Lung microvascular endothelial cell (primary cell): Measurements from ENCODE around the gene CADM3. TPM values are rescaled to one million over a fixed set of nuclear protein-coding genes. Genes with fewer than 3 reads are reported as not detected.
A peak's percentile ranks its signal among the peaks of the same experiment; 100 is the strongest.

Experiments used
- DNase-seq, 2 donors: peaks; one replicate each; pipeline versions ENCODE4 v3.0.0 to v3.0.0-alpha.2; 2010; ENCODE audit warnings: low read depth in 2 of 2
- total RNA-seq: library from RNA; depleted of rRNA; stranded (reverse); fragments of >200 nt; gene quantifications from 2 replicates; pipeline ENCODE4 v1.2.1, GENCODE V29; 2014

CADM3 gene
- total RNA-seq, 1 donor from 2014 or later, result 0.40 TPM

DNA sequence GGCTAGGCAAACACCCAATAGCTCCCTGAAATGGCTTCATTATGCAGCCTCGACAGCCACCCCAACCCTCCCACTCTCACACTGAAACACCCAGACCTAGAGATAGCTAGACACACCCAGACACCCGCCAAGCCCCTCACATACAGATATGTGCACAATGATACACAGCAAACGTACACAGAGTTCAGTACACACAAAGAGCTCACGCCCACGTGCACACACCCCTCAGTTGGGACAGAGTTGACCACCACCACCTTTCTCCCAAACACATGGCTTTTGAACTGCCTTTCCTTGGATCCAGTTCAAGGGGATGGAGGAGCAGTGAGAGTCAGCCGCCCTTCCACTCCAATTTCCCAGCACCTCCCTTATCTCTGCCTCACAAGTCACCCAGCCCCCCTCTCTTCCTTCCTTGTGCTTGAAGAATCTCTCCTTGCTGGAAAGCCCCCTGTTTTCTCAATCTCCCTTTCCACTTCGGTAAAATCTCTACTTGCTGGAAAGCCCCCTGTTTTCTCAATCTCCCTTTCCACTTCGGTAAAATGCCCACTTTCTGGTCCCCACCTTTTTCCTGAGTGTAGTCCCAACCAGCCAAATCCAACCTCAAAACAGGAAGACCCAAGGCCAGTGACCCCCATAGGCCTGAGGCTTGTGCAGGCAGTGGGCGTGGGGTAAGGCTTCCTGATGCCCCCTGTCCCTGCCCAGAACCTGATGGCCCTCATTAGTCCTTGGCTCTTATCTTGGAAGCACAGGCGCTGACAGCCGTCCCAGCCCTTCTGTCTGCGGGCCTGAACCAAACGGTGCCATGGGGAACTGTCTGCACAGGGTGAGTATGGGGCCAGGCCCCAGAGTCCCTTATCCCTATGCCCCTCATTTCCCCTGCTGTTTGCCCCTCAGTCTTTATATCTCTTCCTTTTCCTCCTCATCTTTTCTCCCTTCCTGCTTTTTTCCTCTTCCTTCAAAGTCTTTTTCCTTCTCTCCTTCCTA lies 33.0 kb downstream of the CADM3 start, which contains the start of gene ACKR1:
ACKR1 (plus strand) TSS at position 715 of the 981 bp plus-strand sequence; CDS start at position 800, 85 bp downstream.
- no peak for DNase-seq

DNA sequence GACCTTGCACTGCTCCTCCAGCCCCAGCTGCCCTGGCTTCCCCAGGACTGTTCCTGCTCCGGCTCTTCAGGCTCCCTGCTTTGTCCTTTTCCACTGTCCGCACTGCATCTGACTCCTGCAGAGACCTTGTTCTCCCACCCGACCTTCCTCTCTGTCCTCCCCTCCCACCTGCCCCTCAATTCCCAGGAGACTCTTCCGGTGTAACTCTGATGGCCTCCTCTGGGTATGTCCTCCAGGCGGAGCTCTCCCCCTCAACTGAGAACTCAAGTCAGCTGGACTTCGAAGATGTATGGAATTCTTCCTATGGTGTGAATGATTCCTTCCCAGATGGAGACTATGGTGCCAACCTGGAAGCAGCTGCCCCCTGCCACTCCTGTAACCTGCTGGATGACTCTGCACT lies 33.8 kb downstream of the CADM3 start:
- no peak for DNase-seq

DNA sequence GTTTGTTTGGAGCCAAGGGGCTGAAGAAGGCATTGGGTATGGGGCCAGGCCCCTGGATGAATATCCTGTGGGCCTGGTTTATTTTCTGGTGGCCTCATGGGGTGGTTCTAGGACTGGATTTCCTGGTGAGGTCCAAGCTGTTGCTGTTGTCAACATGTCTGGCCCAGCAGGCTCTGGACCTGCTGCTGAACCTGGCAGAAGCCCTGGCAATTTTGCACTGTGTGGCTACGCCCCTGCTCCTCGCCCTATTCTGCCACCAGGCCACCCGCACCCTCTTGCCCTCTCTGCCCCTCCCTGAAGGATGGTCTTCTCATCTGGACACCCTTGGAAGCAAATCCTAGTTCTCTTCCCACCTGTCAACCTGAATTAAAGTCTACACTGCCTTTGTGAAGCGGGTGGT lies 34.7 kb downstream of the CADM3 start:
- DNase-seq, result no peak

DNA sequence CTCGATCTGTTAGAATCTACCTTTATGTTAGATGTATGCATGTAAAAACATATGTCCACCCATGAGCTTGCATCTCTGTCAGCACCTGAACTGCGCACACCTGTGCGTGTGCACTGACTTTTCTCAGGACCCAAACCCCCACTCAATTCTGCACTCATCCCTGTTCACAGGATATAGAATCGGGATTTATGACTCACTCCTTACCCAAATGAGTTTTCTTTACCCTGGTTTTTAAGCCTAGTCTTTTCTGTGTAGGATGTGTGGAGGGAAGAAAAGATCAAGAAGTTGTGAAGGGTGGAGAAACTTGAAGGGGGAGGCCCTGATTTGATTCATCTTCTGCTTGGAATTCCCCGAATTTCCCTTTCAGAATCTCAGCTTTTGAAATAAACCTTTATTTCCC lies 35.7 kb downstream of the CADM3 start:
- DNase-seq, result no peak

DNA sequence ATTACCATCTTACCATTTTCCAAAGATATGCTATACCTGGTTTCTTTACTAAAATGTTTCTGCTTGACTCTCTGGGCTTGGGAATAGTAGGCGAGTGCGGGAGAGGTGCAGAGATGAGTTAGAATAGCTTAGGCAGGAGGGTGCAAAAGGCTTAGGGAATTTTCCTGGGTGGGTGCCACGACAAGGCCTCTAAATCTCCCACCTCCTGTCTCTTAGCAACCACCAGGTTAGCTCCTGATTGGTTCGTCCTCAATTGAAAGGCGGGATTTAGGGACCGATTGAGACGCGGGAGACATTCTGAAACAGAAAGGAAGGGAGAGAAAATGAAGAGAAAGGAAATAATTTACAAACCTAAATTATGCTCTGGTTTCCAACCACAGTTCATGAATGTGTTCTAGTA lies 36.4 kb downstream of the CADM3 start:
- no peak for DNase-seq

DNA sequence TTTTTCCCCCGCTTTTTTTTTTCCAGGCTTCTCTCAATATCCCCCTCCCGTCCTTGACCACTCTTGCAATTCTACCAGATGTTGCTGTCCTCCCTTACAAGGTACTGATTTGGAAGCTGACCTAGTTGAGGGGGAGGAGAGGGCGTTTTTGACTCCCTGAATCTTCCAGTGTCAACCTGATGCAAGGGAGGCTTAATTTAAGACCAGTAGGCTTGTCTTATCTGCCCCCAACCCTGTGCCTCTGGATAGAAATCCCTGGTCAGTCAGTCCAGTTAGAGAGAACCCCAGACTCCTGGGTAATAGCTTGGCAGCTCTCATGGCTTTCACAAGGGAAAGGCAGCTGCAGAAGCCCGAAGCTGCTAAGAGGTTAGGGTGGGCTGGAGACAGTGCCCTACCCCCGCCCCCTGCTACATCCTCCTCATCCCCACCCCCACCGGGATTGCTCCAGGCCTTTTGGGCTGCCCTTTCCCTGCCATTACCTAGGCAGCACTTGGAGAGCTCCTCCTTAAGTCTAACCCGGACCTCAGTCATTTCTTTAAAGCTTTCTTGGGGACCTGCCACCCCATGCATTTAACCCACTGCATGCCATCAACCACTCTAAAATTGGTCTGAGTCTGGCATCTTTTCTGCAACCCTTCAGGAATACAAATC lies 36.9 kb downstream of the CADM3 start:
- no peak for DNase-seq

DNA sequence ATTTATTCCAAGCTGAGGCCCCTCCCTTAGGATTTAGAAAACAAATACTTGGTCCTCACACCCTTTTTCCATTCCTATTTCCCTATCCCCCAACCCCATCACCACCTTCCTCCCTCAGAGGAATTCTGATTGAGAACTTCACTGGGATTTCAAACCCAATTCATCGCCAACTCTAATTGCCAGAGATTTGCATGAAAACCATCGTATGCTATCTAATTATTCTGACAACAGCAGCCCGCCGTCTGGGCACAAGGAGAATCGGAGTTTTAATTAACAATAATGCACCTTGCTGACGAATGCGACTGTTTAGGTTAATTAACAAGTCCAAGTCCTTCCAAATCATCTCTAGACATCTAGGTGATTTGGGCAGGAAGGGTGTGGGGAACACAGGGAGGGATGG lies 37.6 kb downstream of the CADM3 start:
- no peak for DNase-seq

DNA sequence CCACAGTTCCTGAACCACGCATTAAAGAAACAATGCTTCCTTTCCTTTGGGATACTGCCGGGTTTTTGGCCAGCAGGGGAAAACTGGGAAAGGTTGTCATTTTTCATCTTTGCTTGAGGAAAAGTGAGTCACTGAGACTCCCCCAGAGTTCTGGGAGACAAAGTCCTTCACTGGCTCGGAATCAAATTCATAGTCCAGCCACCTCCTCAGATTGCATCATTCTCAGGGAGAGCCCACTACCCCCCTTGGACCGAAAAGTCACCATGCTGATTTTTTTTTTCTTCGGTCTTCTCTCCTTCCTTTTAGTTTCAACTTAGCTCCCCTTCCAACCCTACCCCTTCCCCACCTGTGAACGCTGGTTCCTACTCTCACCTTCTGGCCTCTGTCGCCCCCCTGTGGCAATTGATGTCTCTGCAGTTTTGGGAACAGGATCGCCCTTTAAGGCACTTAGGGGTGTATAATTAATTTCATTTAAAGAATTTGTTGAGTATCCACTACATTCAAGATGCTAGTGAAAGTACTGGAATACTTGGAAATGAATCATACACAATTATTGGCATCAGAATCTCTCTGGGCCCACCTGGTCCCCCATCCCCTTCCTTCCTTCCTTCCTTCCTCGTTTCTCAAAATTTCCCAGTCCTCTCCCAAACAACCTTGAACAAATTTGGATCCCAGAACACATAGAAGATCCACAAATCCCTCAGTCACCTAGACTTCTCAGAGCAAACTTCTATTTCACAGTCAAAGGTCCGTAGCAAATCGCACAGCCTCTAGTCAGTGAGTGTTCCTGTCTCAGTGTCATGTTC lies 40.1 kb downstream of the CADM3 start:
- peak; percentile 27 to 41 for DNase-seq

DNA sequence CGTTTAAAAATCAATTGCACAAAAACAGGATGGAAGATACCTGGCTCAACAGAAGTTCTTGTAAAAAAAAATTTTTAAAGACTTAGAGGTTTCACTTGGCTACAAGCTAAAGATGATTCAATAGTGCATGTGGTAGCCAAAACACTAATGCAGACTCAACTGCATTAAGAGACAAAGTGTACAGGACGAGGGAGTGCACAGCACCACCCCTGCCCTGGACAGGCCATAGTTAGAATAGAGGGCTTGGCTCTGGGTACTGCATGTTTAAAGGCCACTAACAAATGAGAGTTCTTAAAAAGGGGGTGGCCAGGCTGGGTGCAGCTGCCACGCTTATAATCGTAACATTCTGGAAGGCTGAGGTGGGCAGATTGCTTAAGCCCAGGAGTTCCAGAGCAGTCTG lies 41.2 kb downstream of the CADM3 start:
- no peak for DNase-seq

DNA sequence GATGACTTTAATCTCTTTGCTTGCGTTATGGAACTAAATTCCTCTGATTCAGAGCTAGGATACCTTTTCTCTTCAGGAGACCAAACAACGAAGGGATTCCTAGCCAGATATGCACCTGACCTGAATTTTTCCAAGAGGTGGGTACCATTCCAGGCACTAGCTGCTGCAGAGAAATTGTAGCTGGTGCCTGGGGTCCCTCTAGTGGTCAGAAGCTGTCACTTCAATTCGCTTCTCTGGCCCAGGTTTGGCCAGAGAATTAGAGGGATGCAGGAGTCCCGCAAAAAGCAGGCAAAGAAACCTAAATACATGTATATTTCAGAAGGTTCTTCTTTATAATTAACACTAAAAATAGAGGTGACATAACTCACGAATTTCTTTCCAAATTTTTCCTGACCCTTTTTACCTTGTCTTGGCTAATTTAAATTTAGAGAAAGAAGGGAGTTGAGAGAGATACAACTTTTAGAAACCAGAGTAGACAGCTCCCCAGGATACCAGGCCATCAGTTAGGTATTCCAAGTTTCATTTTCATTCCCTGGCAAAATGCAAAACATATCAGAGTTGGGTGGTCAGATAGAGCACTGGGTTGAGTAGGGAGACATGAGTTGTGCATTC lies 42.8 kb downstream of the CADM3 start:
- peak; percentile 45 to 55 for DNase-seq

DNA sequence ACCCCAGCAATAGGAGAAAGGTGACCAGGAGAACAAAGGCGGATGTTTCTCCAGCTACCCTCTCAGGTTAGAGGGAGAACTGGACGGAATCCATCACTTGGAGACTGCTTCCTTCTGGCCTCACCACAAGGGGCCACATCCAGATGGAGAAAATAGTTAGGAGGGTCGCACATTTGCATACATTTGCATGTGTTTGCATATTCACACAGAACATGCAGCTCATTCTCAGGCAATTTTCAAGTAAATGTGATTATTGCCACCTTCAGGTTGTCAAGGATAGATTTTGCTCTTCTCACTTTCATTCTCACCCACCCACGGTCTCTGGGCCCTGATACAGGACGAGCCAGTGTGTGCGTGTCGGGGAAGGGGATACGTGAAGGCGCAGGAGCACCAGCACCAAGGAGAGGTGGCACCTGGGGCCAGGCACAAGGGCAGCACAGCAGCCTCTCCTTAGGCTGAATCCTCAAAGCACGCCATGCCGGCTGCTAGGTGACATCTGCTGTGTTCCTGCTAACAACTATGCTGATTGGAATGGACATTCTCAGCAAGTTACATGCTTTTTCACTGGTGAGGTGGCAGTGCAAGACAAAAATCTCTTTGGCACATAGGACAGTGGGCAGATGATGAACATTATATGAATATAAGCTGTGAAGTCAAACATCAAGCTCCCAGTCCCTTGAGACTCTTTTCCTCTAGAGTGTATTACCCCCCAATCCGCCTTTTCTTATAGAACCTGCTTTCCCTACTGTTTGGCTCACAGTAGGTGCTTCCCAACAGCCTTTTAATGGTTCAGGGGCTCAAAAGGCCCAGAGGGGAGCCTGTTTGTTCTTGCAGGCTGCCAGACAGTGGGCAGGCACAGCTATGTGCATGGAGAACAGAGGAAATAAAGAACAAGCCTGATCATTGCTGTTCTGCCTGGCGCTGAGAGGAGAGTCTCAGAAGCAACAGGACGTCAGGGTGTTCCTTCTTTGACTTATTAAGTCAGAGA lies 47.5 kb downstream of the CADM3 start:
- DNase-seq, result no peak

DNA sequence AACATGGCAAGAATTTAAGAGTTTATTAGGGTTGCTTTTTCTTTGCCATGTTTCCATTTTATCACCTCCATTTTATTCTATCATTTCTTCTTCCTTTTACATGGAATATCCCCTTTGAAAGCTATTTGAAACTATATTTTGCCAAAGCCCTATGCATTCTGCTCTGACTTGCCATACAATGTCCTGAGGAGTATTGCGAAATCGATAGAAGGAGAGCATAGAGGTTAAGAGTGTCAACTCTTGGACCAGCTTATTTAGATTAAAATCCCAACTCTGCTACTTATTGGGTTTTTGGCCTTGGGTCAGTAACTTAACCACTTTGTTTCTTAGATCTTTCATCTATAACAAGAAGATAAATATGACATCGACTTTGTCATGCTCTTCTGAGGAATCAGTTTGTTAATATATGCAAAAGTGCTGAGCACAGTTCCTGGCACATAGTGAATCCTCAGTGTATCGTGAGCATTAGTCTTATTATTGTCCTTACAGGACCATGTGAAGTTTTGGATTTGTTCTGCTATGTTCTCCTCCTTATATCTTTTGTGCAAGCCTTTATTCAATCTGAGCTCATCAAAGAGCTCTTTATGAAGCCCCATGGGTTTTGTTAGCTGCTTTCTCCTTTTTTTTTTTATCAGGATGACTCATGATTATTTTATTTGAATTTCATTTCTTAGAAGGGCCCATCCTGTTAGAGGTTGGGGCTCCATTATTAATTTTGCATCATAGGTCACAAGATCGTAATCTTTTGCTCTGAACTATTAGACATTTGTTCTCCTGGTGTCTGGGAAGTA lies 50.9 kb downstream of the CADM3 start:
- DNase-seq, result no peak

DNA sequence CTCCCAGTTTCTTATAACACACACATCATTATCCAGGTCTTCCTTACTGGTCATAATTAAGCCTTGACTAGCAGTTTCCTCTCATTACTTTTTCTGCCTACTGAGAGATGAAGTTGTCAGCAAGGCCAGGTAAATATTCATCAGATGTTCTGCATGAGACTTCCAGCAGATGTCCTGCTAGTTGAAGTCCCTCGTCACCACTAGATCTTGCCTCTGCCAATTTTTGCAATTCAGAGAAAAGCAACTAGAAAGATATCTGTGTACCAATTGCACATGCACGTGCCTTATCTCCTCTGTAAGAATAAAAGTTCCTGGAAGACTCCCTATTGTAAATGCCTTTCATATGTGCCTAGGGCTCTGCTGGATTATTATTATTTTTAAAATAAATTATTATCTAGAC lies 51.6 kb downstream of the CADM3 start:
- no peak for DNase-seq

DNA sequence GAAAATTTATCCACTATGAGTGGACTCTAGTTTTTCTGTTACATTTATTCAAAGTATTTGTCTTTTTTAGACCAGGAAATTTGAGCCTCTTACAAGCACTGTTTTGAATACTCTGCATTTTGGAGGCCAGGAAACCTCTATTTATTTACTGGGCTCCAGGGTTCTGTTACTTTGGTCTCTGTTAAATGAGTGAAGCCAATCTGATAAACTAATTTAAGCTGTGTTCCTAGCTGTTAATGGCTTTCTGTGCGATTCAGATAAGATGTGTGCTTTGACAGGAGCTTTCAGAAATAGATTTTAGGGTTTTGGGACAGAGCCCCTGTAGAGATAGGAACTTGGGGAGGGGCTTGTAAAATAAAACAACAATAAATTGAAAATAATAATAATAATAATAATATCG lies 57.1 kb downstream of the CADM3 start:
- no peak for DNase-seq

DNA sequence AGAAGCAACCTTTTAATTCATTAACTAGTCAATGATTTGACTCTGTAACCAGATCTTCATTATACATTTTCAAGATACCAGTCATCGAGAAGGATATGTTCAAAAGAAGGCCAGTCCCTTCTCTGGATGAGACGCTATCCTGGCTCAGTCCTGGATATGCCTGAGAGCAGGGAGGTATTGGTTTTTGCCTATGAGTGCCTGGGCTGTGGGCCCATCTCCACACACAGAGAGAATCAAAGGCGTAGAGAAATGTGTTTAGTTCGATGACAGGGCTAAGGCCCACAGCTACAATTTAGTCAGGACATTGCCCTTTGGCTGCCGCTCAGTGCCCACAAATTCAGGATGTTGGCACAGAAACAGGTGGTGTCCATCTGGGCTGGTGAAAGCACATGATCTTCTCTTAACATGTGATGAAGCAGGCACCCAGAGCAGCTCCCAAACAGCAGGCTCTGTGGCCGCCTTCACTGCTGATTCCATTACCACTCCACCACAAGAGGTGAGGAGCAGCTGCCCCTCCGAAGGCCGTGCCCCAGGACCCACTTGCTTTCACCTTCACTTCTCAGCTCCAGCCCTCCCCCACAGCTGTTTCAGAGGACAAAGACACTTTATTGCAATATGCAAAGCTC lies 58.0 kb downstream of the CADM3 start:
- DNase-seq, result no peak

DNA sequence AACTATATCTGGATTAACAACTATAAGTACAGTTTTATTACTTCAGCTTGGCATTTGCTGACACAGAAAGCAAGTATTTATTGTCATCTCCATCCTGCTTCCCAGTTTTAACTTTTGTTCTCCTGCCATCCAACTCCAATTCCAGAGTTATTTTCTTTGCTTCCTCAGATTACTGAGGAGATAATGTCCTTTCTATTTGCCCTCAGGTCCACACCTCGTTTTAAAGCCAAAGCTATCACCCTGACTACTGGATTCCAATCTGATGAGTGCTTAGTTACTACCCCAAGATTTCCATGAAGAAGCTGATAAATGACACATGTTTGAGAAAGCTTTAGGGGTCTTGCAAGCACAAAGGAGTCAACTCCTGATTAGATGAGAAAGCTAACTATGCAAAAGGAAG lies 58.5 kb downstream of the CADM3 start:
- DNase-seq, result no peak

DNA sequence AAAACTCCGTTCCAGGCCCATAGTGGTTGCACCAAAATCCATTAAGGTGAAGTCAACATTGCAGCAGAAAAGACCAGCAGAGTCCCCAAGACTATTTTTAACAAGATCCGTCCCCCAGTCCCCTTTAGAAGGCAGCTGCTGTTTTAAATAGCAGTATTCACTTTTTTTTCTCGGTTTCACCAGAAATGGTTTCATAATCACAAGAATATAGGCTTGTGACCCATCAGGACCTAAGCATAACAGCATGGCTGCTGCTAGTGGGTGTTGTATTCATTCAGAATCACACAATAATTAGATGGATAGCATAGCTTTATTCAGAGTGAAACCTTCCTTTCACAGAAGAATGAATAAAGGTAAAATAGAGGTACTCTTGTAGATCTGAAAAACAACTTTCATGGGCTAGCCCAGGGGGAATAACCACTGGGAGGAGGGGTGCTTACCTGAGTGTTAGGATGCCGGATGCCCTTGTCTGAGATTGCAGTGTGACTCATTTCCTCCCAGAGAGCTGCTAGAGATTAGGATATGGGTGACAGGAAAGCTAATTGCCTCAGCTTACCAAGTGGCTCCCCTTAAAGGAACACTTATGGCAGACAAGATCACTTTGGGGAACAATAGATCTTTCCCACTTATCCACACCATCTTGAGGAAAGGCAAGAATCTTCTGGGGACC lies 68.3 kb downstream of the CADM3 start:
- DNase-seq, result no peak

DNA sequence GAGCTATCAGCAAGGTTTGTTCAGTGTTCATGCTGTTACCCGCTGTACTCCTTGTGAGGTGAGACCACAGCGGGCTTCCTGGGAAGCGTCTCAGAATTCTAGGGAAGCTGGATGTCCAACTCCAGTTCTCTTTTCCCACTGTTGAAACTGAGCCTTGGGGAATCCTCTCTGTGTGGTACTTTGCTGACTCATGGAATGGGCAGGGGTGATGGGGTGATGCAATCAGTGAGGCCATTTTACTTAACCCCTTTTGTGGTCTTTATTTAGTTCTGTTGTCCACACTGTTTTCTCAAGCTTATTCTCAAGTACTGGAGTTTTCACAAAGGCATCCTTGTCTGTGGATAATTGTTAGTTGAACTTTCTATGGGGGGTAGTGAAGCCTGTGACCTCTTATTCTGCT lies 75.9 kb downstream of the CADM3 start:
- DNase-seq, result no peak
